ENCODE measurements around the gene FLT3. TPM values are rescaled to one million over a fixed set of nuclear protein-coding genes. Genes with fewer than 3 reads are reported as not detected.

The FLT3 gene
- total RNA-seq, 1 donor from 2014 or later = 0.58 TPM

GRCh38 chr13:28077231-28077630 lies 23.1 kb downstream of the FLT3 start:
- no peak for DNase-seq (ENCODE audit: low spot score in 2 of 2, unreplicated experiment in 2 of 2)
- H3K27ac Mint-ChIP-seq = no peak overlapping the region
- no peaks in the 10 kb centered on the region for H3K4me1 Mint-ChIP-seq
- H3K36me3 Mint-ChIP-seq = no peaks in the 10 kb centered on the region
- peaks cover 3% of the 10 kb centered on the region for H3K27me3 Mint-ChIP-seq (ENCODE audit: low read depth)
- H3K9me3 Mint-ChIP-seq = no peaks in the 10 kb centered on the region
- TF ChIP-seq CTCF (IDR thresholded peaks at IDR 0.05; ENCODE audit: unreplicated experiment) = no peak
- no peak overlapping the region for H3K4me3 Mint-ChIP-seq

- no peak overlapping the region for H3K27ac Mint-ChIP-seq
These were observed 29.0 kb downstream of the FLT3 start for GRCh38 chr13:28071424-28071823.

GRCh38 chr13:28067491-28067890 lies 32.9 kb downstream of the FLT3 start:
- Mint-ChIP-seq H3K9me3 (peaks cover 6% of the 10 kb centered on the region), H3K4me1 (no peaks in the 10 kb centered on the region), H3K4me3 (no peak overlapping the region), H3K27me3 (ENCODE audit: low read depth) (peaks cover 3% of the 10 kb centered on the region), H3K36me3 (no peaks in the 10 kb centered on the region), H3K27ac (no peak overlapping the region)
- no peak for DNase-seq (ENCODE audit: low spot score in 2 of 2, unreplicated experiment in 2 of 2)
- no peak for TF ChIP-seq CTCF (IDR thresholded peaks at IDR 0.05; ENCODE audit: unreplicated experiment)

More at GRCh38 chr13:28071424-28071823, 29.0 kb downstream of the FLT3 start:
- Mint-ChIP-seq H3K36me3 (no peaks in the 10 kb centered on the region), H3K4me1 (no peaks in the 10 kb centered on the region), H3K9me3 (no peaks in the 10 kb centered on the region), H3K27me3 (ENCODE audit: low read depth) (peaks cover 3% of the 10 kb centered on the region), H3K4me3 (no peak overlapping the region)
- DNase-seq (ENCODE audit: low spot score in 2 of 2, unreplicated experiment in 2 of 2) = no peak
- TF ChIP-seq CTCF (IDR thresholded peaks at IDR 0.05; ENCODE audit: unreplicated experiment) = no peak

GRCh38 chr13:28058866-28059613 lies 41.3 kb downstream of the FLT3 start:
- Mint-ChIP-seq H3K27me3 (ENCODE audit: low read depth) (peaks cover 9% of the 10 kb centered on the region), H3K4me1 (peaks cover 4% of the 10 kb centered on the region), H3K27ac (no peak overlapping the region), H3K4me3 (no peak overlapping the region), H3K36me3 (no peaks in the 10 kb centered on the region), H3K9me3 (no peaks in the 10 kb centered on the region)
- TF ChIP-seq CTCF (IDR thresholded peaks at IDR 0.05; ENCODE audit: unreplicated experiment) = no peak
- DNase-seq (ENCODE audit: low spot score in 2 of 2, unreplicated experiment in 2 of 2) = no peak

- no peak overlapping the region for H3K4me3 Mint-ChIP-seq
- peaks cover 4% of the 10 kb centered on the region for H3K4me1 Mint-ChIP-seq
- TF ChIP-seq CTCF (IDR thresholded peaks at IDR 0.05; ENCODE audit: unreplicated experiment) = no peak
- no peaks in the 10 kb centered on the region for H3K36me3 Mint-ChIP-seq
- H3K9me3 Mint-ChIP-seq = no peaks in the 10 kb centered on the region
- peaks cover 9% of the 10 kb centered on the region for H3K27me3 Mint-ChIP-seq (ENCODE audit: low read depth)
- DNase-seq (ENCODE audit: low spot score in 2 of 2, unreplicated experiment in 2 of 2) = no peak
- H3K27ac Mint-ChIP-seq = no peak overlapping the region
These were observed 43.2 kb downstream of the FLT3 start for GRCh38 chr13:28056970-28057712.
